WERI-Rb-1 (cell line): ENCODE data around the gene CDH4.

ENCODE experiments used
- DNase-seq: peaks from one replicate; pipeline ENCODE4 v3.0.0-alpha.2; 2020
- H3K27ac ChIP-seq: fragments of 250-450 bp; sonication (Bioruptor Pico); 2 replicates; pipeline ENCODE4 v1.5.1; 2020; ENCODE audit warnings: mild to moderate bottlenecking, moderate library complexity
- H3K27me3 ChIP-seq: fragments of 250-450 bp; sonication (Bioruptor Pico); 2 replicates; pipeline ENCODE4 v1.5.1; 2021; ENCODE audit warnings: mild to moderate bottlenecking, low read depth, moderate library complexity; ENCODE audit not compliant: insufficient read depth, severe bottlenecking
- H3K36me3 ChIP-seq: fragments of 250-450 bp; sonication (Bioruptor Pico); 2 replicates; pipeline ENCODE4 v1.5.1; 2020; ENCODE audit warnings: mild to moderate bottlenecking, moderate library complexity
- H3K4me3 ChIP-seq: 2 replicates; pipeline ENCODE4 v1.5.1; 2011; ENCODE audit warnings: low read depth, mild to moderate bottlenecking, control low read depth, low read length
- H3K9me3 ChIP-seq: fragments of 250-450 bp; sonication (Bioruptor Pico); 2 replicates; pipeline ENCODE4 v1.5.1; 2021; ENCODE audit warnings: mild to moderate bottlenecking, moderate library complexity; ENCODE audit not compliant: severe bottlenecking
- CTCF ChIP-seq: IDR thresholded peaks from 2 replicates; pipeline ENCODE4 v1.5.1; 2011; ENCODE audit warnings: low read depth, mild to moderate bottlenecking, control low read depth, inconsistent platforms, low read length

The CDH4 gene

GRCh38 chr20:61975407-61976129 lies 723.5 kb downstream of the CDH4 start:
- H3K27ac ChIP-seq = no peak overlapping the region
- no peak for TF ChIP-seq CTCF
- H3K4me3 ChIP-seq = no peak overlapping the region
- H3K27me3 ChIP-seq = no peaks in the 10 kb centered on the region
- no peaks in the 10 kb centered on the region for H3K9me3 ChIP-seq
- H3K36me3 ChIP-seq = peaks cover 41% of the 10 kb centered on the region
- DNase-seq = no peak

GRCh38 chr20:61976263-61976643 lies 724.2 kb downstream of the CDH4 start:
- DNase-seq = no peak
- Histone ChIP-seq H3K9me3 (no peaks in the 10 kb centered on the region), H3K4me3 (no peak overlapping the region), H3K27me3 (no peaks in the 10 kb centered on the region), H3K36me3 (peaks cover 41% of the 10 kb centered on the region), H3K27ac (no peak overlapping the region)
- TF ChIP-seq CTCF = no peak

- no peak overlapping the region for H3K4me3 ChIP-seq
Measured at GRCh38 chr20:61976644-61977418, 724.8 kb downstream of the CDH4 start.

GRCh38 chr20:61977419-61977786 lies 725.3 kb downstream of the CDH4 start:
- no peak for TF ChIP-seq CTCF
- Histone ChIP-seq H3K27ac (no peak overlapping the region), H3K9me3 (no peaks in the 10 kb centered on the region), H3K36me3 (peaks cover 34% of the 10 kb centered on the region), H3K4me3 (no peak overlapping the region), H3K27me3 (no peaks in the 10 kb centered on the region)
- no peak for DNase-seq

More at GRCh38 chr20:61976644-61977418, 724.8 kb downstream of the CDH4 start:
- DNase-seq = no peak
- Histone ChIP-seq H3K36me3 (peaks cover 39% of the 10 kb centered on the region), H3K9me3 (no peaks in the 10 kb centered on the region), H3K27ac (no peak overlapping the region), H3K27me3 (no peaks in the 10 kb centered on the region)
- TF ChIP-seq CTCF = no peak

- Histone ChIP-seq H3K27me3 (no peaks in the 10 kb centered on the region), H3K27ac (no peak overlapping the region), H3K9me3 (no peaks in the 10 kb centered on the region), H3K36me3 (peaks cover 23% of the 10 kb centered on the region), H3K4me3 (no peak overlapping the region)
- no peak for TF ChIP-seq CTCF
- DNase-seq = no peak
Measured at GRCh38 chr20:61978491-61978890, 726.4 kb downstream of the CDH4 start.
